Measurements from ENCODE around the gene TAGLN2.

DNA sequence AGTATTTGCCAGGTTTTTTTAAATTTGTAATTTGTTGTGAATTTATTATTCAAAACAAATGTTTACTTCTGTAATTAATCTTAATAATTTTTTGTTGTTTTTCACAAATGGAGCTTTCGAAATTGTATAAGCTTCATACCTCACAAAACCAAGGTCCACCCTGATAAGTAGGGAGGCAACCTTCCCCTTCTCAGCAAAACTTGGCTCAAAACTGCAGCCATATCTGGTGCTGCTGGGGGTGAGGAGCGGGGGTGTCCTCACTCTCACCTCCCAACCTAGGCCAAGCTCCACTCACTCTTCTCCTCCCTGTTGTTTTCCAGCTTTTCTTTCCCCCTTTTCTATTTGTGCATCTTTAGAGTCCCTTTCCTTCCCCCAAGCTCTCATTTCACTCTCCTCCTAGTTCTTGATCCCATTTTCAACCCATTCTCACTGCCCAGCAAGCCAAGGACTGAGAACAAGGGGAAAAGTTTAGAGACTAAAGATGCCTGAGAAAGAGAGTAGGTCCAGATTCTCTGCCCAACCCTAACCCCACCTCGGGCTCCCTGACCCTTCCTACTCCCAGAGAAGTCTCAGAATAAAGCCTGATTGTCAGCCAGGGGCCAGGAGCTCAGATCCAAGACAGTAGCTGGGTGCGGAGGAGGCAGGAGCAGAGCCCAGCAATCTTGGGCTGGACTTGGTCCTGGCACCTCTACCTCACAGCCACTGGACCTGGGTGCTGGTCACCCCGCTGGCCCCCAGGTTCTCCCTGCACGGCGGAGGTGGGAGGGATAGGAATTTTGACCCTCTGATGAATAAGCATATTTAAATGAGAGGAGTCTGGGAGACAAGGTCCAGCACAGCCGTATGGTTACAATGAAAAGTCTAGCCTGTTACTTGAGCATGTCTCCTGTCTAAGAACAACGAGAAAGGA, 17.0 kb downstream of the TAGLN2 start:
- TF ChIP-seq, protein P1, sequence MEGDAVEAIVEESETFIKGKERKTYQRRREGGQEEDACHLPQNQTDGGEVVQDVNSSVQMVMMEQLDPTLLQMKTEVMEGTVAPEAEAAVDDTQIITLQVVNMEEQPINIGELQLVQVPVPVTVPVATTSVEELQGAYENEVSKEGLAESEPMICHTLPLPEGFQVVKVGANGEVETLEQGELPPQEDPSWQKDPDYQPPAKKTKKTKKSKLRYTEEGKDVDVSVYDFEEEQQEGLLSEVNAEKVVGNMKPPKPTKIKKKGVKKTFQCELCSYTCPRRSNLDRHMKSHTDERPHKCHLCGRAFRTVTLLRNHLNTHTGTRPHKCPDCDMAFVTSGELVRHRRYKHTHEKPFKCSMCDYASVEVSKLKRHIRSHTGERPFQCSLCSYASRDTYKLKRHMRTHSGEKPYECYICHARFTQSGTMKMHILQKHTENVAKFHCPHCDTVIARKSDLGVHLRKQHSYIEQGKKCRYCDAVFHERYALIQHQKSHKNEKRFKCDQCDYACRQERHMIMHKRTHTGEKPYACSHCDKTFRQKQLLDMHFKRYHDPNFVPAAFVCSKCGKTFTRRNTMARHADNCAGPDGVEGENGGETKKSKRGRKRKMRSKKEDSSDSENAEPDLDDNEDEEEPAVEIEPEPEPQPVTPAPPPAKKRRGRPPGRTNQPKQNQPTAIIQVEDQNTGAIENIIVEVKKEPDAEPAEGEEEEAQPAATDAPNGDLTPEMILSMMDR (IDR thresholded peaks at IDR 0.05): no peak
- TF ChIP-seq POLR2AphosphoS5 (IDR thresholded peaks at IDR 0.05) (no peak), POLR2A (IDR thresholded peaks at IDR 0.05) (no peak)
